T47D (cell line): Measurements from ENCODE around the gene MAGI2.

ENCODE experiments used
- DNase-seq, 2 experiments: peaks; one replicate each; pipeline versions ENCODE4 v3.0.0 to v3.0.0-alpha.2; 2011 to 2012; ENCODE audit warnings: low read depth in 1 of 2, low spot score in 1 of 2
- JUND ChIP-seq: IDR thresholded peaks from 2 replicates; pipeline ENCODE4 v1.6.1; 2012; ENCODE audit warnings: low read depth
- in situ Hi-C: cut with HindIII; loops from 2 replicates; pipeline ENCODE4 v1.10.0; 2016; ENCODE audit warnings: low sequenced_read_pairs, low pct_unique_long_range_greater_than_20kb

MAGI2 gene

DNA sequence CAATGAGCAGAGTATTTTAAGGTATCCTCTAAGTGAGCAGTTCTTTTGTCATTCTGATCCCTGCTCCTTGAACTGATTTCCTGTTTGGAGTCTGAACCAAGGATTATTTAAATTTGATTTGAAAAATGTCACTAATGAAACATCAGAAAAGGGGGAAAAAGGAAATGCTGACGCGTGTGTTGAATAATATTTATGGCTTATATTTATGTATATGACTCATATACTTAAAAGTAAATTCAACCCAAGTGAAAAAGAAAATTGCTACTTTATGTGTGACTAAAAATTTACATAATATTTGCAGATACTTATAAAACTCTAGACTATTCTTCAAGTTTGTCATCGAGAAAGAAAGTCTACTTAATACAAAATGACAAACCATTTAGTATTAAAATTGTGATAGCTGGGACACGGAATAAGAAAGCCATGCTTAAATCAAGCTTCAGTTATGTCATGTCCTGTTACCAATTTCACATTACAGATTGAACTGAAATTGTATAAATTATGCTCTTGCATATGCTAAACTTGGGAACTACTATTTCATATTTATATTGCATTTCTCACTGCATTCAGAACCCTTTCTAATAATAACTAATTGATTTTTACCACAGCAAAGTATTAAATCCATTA is 649.9 kb downstream of the MAGI2 start:
- in situ Hi-C loops = no loop called here
- DNase-seq = no peak
- TF ChIP-seq JUND = no peak

- in situ Hi-C loops = no loop called here
- no peak for DNase-seq
- no peak for TF ChIP-seq JUND
These were observed 659.4 kb downstream of the MAGI2 start for GRCh38 chr7:78794101-78794500.

- TF ChIP-seq JUND = no peak
- in situ Hi-C loops = no loop called here
- no peak for DNase-seq
These were observed 660.8 kb downstream of the MAGI2 start for GRCh38 chr7:78792624-78793023.

DNA sequence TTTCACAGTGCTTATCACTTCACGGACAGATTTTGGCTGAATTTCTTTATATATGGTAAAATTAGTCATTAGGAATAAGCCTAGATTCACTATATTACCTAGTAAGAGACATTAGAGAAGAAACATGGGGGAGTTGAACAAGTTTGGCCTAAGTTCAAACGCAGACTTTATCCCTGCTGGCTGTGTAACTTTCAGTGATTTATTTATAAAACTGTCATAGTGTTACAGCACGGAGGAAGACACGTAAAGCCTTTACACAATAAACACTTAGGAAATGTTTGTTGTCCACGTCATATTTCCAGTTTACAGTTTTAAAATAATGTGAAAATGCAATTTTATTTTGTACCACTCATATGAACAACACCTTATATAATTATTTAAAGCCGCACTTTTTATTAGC is 661.5 kb downstream of the MAGI2 start:
- TF ChIP-seq JUND = no peak
- in situ Hi-C loops = no loop called here
- no peak for DNase-seq

DNA sequence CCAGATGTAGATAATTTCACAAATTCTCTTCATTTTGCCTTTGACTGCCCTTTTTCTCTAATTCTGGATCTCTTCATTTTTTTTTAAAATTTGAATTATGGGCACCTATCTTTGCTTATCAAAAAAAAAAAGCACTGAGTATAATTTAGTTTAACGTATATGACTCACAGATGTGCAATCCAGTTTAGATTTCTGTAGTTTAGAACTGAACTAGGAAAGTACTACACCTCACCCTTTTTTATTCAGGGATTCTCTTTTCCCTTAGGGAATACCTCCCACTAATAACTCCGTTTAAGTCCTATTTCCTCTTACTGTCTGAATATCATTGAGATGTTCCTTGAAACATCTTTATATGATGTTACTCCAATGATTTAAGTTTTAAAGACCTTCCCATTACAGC is 665.0 kb downstream of the MAGI2 start:
- TF ChIP-seq JUND = no peak
- no peak for DNase-seq
- in situ Hi-C loops = no loop called here

DNA sequence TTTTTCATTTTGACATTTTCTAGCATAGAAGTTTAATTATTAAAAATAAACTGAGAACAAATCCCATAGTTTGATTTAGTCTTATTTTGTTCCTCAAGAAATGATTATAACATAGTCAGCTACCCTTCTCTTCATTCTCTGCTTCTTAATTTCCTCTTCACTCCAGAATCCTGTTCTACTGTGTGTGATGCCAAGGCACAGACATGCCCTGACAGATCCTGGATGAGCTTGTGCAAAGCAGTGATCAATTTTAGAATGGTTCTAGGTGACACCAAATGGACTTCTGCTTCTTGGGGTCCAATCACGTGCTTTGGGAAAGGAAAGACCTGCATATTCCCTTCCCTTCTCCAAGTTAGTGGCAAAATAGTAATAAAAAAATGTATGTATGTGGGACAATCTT is 665.6 kb downstream of the MAGI2 start:
- DNase-seq = peak in 1 of 2 experiments; percentile 16
- no peak for TF ChIP-seq JUND
- in situ Hi-C loops = no loop called here

DNA sequence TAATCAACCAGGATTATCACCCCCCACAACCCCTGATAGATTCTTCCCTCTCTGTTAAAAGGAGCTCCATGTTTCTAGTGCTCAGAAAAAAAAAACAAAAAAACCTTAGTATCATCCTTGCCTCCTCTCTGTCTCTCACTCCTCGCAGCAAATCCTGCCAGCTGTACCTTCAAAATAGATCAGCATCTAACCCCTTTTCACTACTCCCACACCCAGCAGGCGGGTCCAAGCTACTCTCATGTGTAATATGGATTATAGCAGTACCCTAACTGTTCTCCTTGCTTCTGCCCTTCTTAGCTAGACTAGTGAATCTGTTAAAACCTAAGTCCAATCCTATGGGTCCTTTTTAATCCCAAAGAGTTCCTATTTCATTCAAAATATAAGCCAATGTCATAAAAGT is 667.4 kb downstream of the MAGI2 start:
- in situ Hi-C loops = no loop called here
- TF ChIP-seq JUND = no peak
- no peak for DNase-seq

GRCh38 chr7:78783179-78783962 is 670.1 kb downstream of the MAGI2 start:
- in situ Hi-C loops = no loop called here
- TF ChIP-seq JUND = no peak
- DNase-seq = no peak

DNA sequence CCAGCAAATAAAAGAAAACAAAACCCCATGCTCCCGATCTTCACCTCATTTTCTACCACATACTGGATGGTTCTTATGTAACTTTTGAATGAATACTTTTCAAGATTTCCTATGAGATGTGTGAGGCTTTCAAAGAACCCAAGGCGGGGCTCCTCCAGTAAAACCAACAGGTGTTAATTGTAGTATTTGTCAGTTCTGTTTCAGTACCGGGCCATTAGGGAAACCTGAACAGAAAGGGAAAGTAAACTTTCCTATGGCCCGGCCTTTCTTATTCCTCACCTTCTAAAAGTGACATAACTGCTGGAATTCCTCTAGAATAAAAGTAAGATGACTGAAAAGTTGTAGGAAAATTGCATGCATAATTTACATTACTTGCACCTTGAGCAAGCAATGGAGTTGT is 672.9 kb downstream of the MAGI2 start:
- no peak for TF ChIP-seq JUND
- DNase-seq = peak in 1 of 2 experiments; percentile 10
- in situ Hi-C loops = no loop called here

GRCh38 chr7:78779788-78780187 is 673.7 kb downstream of the MAGI2 start:
- peak in 1 of 2 experiments; percentile 16 for DNase-seq
- TF ChIP-seq JUND = no peak
- in situ Hi-C loops = no loop called here

GRCh38 chr7:78777829-78778228 is 675.6 kb downstream of the MAGI2 start:
- DNase-seq = no peak
- TF ChIP-seq JUND = no peak
- in situ Hi-C loops = no loop called here

DNA sequence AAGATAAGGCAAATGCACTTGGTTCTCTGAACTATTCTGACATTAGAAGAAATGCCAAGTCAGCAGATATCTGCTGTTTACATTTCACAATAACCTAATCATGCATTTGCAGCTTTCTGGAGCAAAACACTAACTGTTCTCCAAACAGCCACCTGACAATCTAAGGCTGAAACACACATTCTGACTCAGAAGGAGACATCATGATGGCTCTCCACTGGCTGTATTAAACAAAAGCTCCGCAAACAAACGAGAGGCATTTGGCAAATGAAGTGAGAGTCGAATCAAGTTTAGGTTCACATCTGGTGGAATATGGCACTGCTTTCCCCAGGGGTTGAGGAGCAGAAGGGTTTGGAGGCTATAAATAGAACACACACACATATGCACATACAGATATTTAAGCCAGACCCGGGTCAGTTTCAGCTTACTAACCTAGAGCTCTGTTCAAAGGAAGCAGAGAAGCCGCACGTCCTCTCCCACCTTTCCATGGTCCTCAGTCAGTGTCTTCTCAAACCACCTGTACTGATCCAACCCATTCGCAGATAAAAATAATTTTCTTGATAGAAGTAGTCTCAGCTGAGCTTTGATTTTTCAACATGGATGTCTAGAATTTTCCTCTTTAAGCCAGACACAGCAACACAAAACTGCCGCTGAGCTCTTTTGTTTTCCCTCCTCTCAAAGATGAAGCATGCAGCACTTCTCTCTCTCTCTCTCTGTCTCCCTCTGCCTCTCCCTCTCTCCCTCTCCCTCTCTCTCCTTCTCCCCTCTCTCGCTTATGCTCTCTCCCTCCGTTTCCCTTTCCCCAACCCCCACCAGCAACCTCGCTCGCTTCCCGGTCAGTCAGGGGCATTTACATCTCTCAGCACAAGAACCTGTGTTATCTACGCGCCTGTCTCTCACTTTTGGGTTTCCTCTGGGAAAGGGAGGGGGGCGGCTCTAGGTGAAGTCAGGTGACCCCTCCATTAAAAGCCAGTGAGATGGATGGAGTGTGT is 682.8 kb downstream of the MAGI2 start:
- TF ChIP-seq JUND = no peak
- no peak for DNase-seq
- in situ Hi-C loops = no loop called here

- no peak for TF ChIP-seq JUND
- in situ Hi-C loops = no loop called here
- DNase-seq = no peak
These were observed 683.9 kb downstream of the MAGI2 start for GRCh38 chr7:78769481-78770101.
